NCI-H748 (cell line): ENCODE results near the gene MAML3.

Source experiments
- DNase-seq: peaks from one replicate; lab custom pipeline; 2025; ENCODE audit not compliant: unreplicated experiment; lab: John Stamatoyannopoulos, UW

MAML3 gene

GRCh38 chr4:139672732-139673131, 481.3 kb downstream of the MAML3 start:
- no peak for DNase-seq

GRCh38 chr4:139672215-139672614, 481.8 kb downstream of the MAML3 start:
- no peak for DNase-seq

GRCh38 chr4:139670775-139671174, 483.2 kb downstream of the MAML3 start:
- no peak for DNase-seq

- peak; percentile 6 for DNase-seq
These were observed 484.1 kb downstream of the MAML3 start for GRCh38 chr4:139669890-139670289.

GRCh38 chr4:139669335-139669734, 484.6 kb downstream of the MAML3 start:
- DNase-seq, result no peak

- no peak for DNase-seq
These were observed 485.3 kb downstream of the MAML3 start for GRCh38 chr4:139668658-139669201.

- no peak for DNase-seq
These were observed 485.9 kb downstream of the MAML3 start for GRCh38 chr4:139668036-139668435.
